IMR-90 (cell line): ENCODE data around the gene SH2D7. TPM values are rescaled to one million over a fixed set of nuclear protein-coding genes. Genes with fewer than 3 reads are reported as not detected.

Experiments used
- ATAC-seq: fragments of 200-7000 bp; cut with Tn5 transposase; 2 replicates; pipeline ENCODE4 v1.9.1; 2020; ENCODE audit warnings: low read depth, mild to moderate bottlenecking, moderate library complexity
- BruUV-seq: library from RNA; stranded (reverse); fragments of 400-500 nt; replicated peaks from 2 replicates; lab custom pipeline; 2021; lab: Mats Ljungman, UMichigan
- CTCF ChIA-PET: fragments of 300-600 bp; formaldehyde crosslinking; extraction: SDS; loops from one replicate; lab custom pipeline; 2021; ENCODE audit warnings: antibody characterized with exemption; lab: Yijun Ruan, JAX
- POLR2A ChIA-PET: fragments of 300-600 bp; sonication (Branson Sonifier 250); formaldehyde crosslinking; loops from one replicate; lab custom pipeline; 2022; ENCODE audit warnings: antibody characterized with exemption; ENCODE audit not compliant: unreplicated experiment; lab: Charles Lee
- DNase-seq: peaks from one replicate; pipeline ENCODE4 v3.0.0; 2013
- H2AFZ ChIP-seq: replicated peaks from 2 replicates; pipeline ENCODE3; 2013; ENCODE audit warnings: low read length, mild to moderate bottlenecking; ENCODE audit not compliant: poor library complexity
- H2AK5ac ChIP-seq: 2 replicates; pipeline ENCODE4 v1.6.1; 2013; ENCODE audit warnings: low read depth, low read length, inconsistent platforms
- H2AK9ac ChIP-seq: replicated peaks from 2 replicates; pipeline ENCODE3; 2013; ENCODE audit warnings: mild to moderate bottlenecking, low read depth, low read length, moderate library complexity; ENCODE audit not compliant: poor library complexity
- H2BK120ac ChIP-seq: 2 replicates; pipeline ENCODE4 v1.6.1; 2013; ENCODE audit warnings: low read depth, low read length, inconsistent platforms
- H2BK15ac ChIP-seq: 3 replicates; pipeline ENCODE4 v1.6.1; 2013; ENCODE audit warnings: low read depth, low read length, inconsistent platforms
- H2BK20ac ChIP-seq: 2 replicates; pipeline ENCODE4 v1.6.1; 2013; ENCODE audit warnings: low read depth, mild to moderate bottlenecking, inconsistent platforms, low read length, moderate library complexity
- H2BK5ac ChIP-seq: 2 replicates; pipeline ENCODE4 v1.6.1; 2013; ENCODE audit warnings: mild to moderate bottlenecking, low read depth, low read length, inconsistent platforms; ENCODE audit not compliant: poor library complexity, severe bottlenecking
- H3K14ac ChIP-seq: replicated peaks from 2 replicates; pipeline ENCODE4 v1.6.1; 2013; ENCODE audit warnings: low read depth, low read length, inconsistent platforms
- H3K18ac ChIP-seq: 2 replicates; pipeline ENCODE4 v1.6.1; 2013; ENCODE audit warnings: low read depth, low read length, control low read depth
- H3K23ac ChIP-seq: 2 replicates; pipeline ENCODE4 v1.6.1; 2013; ENCODE audit warnings: low read depth, low read length, inconsistent platforms
- H3K27ac ChIP-seq: 2 replicates; pipeline ENCODE4 v1.5.1; 2013; ENCODE audit warnings: mild to moderate bottlenecking, control low read depth, low read length; ENCODE audit not compliant: insufficient read depth
- H3K27me3 ChIP-seq: 2 replicates; pipeline ENCODE4 v1.6.1; 2013; ENCODE audit warnings: low read length; ENCODE audit not compliant: control insufficient read depth, insufficient read depth
- H3K36me3 ChIP-seq: 2 replicates; pipeline ENCODE4 v1.6.1; 2013; ENCODE audit warnings: low read length, mixed read lengths; ENCODE audit not compliant: control insufficient read depth, insufficient read depth
- H3K4ac ChIP-seq: 2 replicates; pipeline ENCODE4 v1.6.1; 2013; ENCODE audit warnings: low read depth, low read length, inconsistent platforms
- H3K4me1 ChIP-seq: 2 replicates; pipeline ENCODE4 v1.6.1; 2013; ENCODE audit warnings: low read length, mixed read lengths; ENCODE audit not compliant: control insufficient read depth, insufficient read depth
- H3K4me2 ChIP-seq: 2 replicates; pipeline ENCODE4 v1.6.1; 2013; ENCODE audit warnings: low read depth, mild to moderate bottlenecking, control low read depth, low read length, moderate library complexity
- H3K4me3 ChIP-seq: 2 replicates; pipeline ENCODE4 v1.5.1; 2013; ENCODE audit warnings: low read depth, mild to moderate bottlenecking, control low read depth, low read length, moderate library complexity; ENCODE audit not compliant: insufficient read depth
- H3K56ac ChIP-seq: 2 replicates; pipeline ENCODE4 v1.6.1; 2013; ENCODE audit warnings: low read length, inconsistent platforms; ENCODE audit not compliant: insufficient read depth; ENCODE audit errors: extremely low read depth
- H3K79me1 ChIP-seq, 2 experiments: 2 replicates each; pipeline ENCODE4 v1.6.1; 2013; ENCODE audit warnings: low read length in 2 of 2, inconsistent platforms in 1 of 2, low read depth in 1 of 2
- H3K9ac ChIP-seq: 2 replicates; pipeline ENCODE4 v1.6.1; 2013; ENCODE audit warnings: low read depth, low read length, control low read depth
- H3K9me1 ChIP-seq: 2 replicates; pipeline ENCODE4 v1.6.1; 2013; ENCODE audit warnings: low read length, inconsistent platforms; ENCODE audit not compliant: insufficient read depth
- H3K9me3 ChIP-seq: 2 replicates; pipeline ENCODE4 v1.6.1; 2013; ENCODE audit warnings: low read length; ENCODE audit not compliant: control insufficient read depth, insufficient read depth
- H4K20me1 ChIP-seq: 2 replicates; pipeline ENCODE4 v1.6.1; 2013; ENCODE audit warnings: low read length, inconsistent platforms; ENCODE audit not compliant: insufficient read depth
- H4K5ac ChIP-seq: 2 replicates; pipeline ENCODE4 v1.6.1; 2013; ENCODE audit warnings: mild to moderate bottlenecking, low read depth, low read length, control low read depth
- H4K8ac ChIP-seq, 2 experiments: 2 replicates each; pipeline ENCODE4 v1.6.1; 2013; ENCODE audit warnings: low read depth in 2 of 2, low read length in 2 of 2, control low read depth in 1 of 2, inconsistent platforms in 1 of 2
- H4K91ac ChIP-seq: 2 replicates; pipeline ENCODE4 v1.6.1; 2013; ENCODE audit warnings: low read depth, low read length, inconsistent platforms; ENCODE audit not compliant: insufficient read depth
- CEBPB ChIP-seq: IDR thresholded peaks from 2 replicates; pipeline ENCODE4 v1.6.1; 2012; ENCODE audit warnings: low read depth, low read length, improper control_type of control experiment
- MAFK ChIP-seq: IDR thresholded peaks from 2 replicates; pipeline ENCODE4 v1.6.1; 2012; ENCODE audit warnings: low read depth, low read length, improper control_type of control experiment
- WGBS, 2 experiments: methylation state at CpG; one replicate each; pipeline versions ENCODE4 v1.1.5 to v1.1.7; 2013; ENCODE audit warnings: missing lambda C conversion rate in 2 of 2; ENCODE audit not compliant: insufficient read length in 1 of 2; ENCODE audit errors: extremely low coverage in 2 of 2; 5-methylcytosine and 5-hydroxymethylcytosine counted together
- dilution Hi-C: fragments of 300-500 bp; cut with HindIII; formaldehyde crosslinking; loops from one replicate; pipeline ENCODE4 v1.14.3; 2018; ENCODE audit warnings: low sequenced_read_pairs; ENCODE audit not compliant: unreplicated experiment
- in situ Hi-C: fragments of 300-500 bp; cut with MboI; formaldehyde crosslinking; loops from 3 replicates; pipeline ENCODE4 v1.14.3; 2019; ENCODE audit warnings: low sequenced_read_pairs, inconsistent platforms, mixed read lengths
- intact Hi-C: fragments of 100-400 bp; cut with micrococcal nuclease; formaldehyde crosslinking; loops from 2 replicates; pipeline ENCODE4 v1.10.0; 2022
- polyA plus RNA-seq, 3 experiments: library from polyadenylated mRNA; depleted of rRNA; stranded (reverse); fragments of >200 nt; gene quantifications; 2 replicates each; pipeline ENCODE4 v1.2.3, GENCODE V29; 2012; ENCODE audit warnings: low replicate concordance in 1 of 3
- total RNA-seq: library from RNA; depleted of rRNA; stranded (reverse); fragments of >200 nt; gene quantifications from 2 replicates; pipeline ENCODE4 v1.2.3, GENCODE V29; 2012
- TF ChIP-seq, protein P1 (sequence below): fragments of 150-350 bp; IDR thresholded peaks from 2 replicates; pipeline ENCODE4 v1.6.1; 2016; ENCODE audit warnings: low read depth, mild to moderate bottlenecking, low read length, moderate library complexity, borderline replicate concordance

Gene SH2D7
- total and polyA plus RNA-seq, 2 of the 4 experiments (the other 2 are of a cell fraction) = not detected

DNA sequence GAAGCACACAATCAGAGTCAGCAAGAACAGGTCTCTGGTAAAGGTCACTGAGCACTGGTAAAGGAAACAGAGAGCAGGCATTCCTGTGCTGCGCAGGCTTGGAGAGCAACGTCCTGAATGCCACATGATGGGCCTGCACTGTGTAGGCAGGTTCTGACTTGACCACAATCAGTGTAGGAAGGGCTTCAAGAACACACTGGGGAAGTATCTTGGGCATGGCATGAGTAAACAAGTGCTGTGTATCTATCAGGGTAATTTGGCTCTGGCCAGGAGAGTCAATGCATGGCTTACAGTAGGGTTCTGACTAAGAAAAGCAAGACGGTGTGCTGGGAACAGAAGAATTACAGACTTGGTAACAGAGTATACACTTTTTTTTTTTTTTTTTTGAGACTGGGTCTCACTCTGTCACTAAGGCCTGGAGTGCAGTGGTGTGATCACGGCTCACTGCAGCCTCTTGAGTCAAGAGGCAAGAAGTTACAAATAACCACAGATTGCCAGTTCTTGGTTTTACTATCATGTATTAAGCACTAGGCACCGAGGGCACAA lies 45.5 kb upstream of the SH2D7 start:
- H2AFZ ChIP-seq = no peak overlapping the region
- H3K9me1 ChIP-seq = peaks cover 35% of the 10 kb centered on the region
- H2AK5ac ChIP-seq = no peak overlapping the region
- H4K5ac ChIP-seq = no peak overlapping the region
- peaks cover 30% of the 10 kb centered on the region for H3K4me1 ChIP-seq
- peaks cover 28% of the 10 kb centered on the region for H3K36me3 ChIP-seq
- no peak overlapping the region for H4K91ac ChIP-seq
- no TSS peak for BruUV-seq
- H4K8ac ChIP-seq = 0 out of 4 replicates have a peak overlapping the region, but pooled peaks of 1 of the 2 experiments have one; percentile 1
- TF ChIP-seq, protein P1, sequence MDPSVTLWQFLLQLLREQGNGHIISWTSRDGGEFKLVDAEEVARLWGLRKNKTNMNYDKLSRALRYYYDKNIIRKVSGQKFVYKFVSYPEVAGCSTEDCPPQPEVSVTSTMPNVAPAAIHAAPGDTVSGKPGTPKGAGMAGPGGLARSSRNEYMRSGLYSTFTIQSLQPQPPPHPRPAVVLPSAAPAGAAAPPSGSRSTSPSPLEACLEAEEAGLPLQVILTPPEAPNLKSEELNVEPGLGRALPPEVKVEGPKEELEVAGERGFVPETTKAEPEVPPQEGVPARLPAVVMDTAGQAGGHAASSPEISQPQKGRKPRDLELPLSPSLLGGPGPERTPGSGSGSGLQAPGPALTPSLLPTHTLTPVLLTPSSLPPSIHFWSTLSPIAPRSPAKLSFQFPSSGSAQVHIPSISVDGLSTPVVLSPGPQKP = no peak
- TF ChIP-seq MAFK (no peak), CEBPB (no peak)
- no peak overlapping the region for H2BK15ac ChIP-seq
- H4K20me1 ChIP-seq = peaks cover 59% of the 10 kb centered on the region
- 0 out of 2 replicates have a peak overlapping the region, but pooled peaks have one; percentile 2 for H3K14ac ChIP-seq
- H3K4me2 ChIP-seq = no peak overlapping the region
- DNase-seq (no peak), ATAC-seq (no peak)
- no peaks in the 10 kb centered on the region for H3K27me3 ChIP-seq
- peaks cover 38 to 77% of the 10 kb centered on the region in 2 experiments for H3K79me1 ChIP-seq
- H2AK9ac ChIP-seq = no peak overlapping the region
- ChIA-PET CTCF (no interaction called here), POLR2A (no interaction called here)
- H2BK120ac ChIP-seq = 0 out of 2 replicates have a peak overlapping the region, but pooled peaks have one; percentile 16
- H3K4me3 ChIP-seq = no peak overlapping the region
- peak overlapping the region; percentile 33 for H3K4ac ChIP-seq
- H3K56ac ChIP-seq = no peak overlapping the region
- dilution Hi-C loops = no loop called here
- in situ Hi-C loops = no loop called here
- no peaks in the 10 kb centered on the region for H3K9me3 ChIP-seq
- peak overlapping the region; percentile 23; the same call in 1 of the 2 replicates for H3K23ac ChIP-seq
- H3K9ac ChIP-seq = no peak overlapping the region
- intact Hi-C loops = loop anchor here (5.0 kb wide), 1 partner anchor 40 kb away; no protein-coding TSS in a partner anchor
- H3K27ac ChIP-seq = no peak overlapping the region
- H3K18ac ChIP-seq = no peak overlapping the region
- H2BK20ac ChIP-seq = no peak overlapping the region
- peak overlapping the region; percentile 12 for H2BK5ac ChIP-seq
- WGBS, 2 experiments = 100% methylated on average over 1 of the region's 5 CpGs; no CpG with 5 or more reads in 1 of the 2 experiments
